ENCODE results near the gene SHTN1. TPM values are rescaled to one million over a fixed set of nuclear protein-coding genes. Genes with fewer than 3 reads are reported as not detected.
A peak's percentile ranks its signal among the peaks of the same experiment; 100 is the strongest.

Gene SHTN1
- total and polyA plus RNA-seq, 2 donors (not counting 1 experiment from before 2014, with no cell fraction given) = 0.06 to 0.34 TPM

GRCh38 chr10:116961406-116962251, 43.4 kb downstream of the SHTN1 start:
- POLR2A ChIA-PET = no interaction called here
- Histone ChIP-seq H3K4me3 (ENCODE audit: control extremely low read depth in 1 of 5, extremely low read depth in 1 of 5, insufficient read depth in 1 of 5, low read depth in 2 of 5, low read length in 4 of 5) (no peak overlapping the region), H3K27ac (ENCODE audit: low read length in 2 of 2) (no peak overlapping the region), H3K27me3 (replicated peaks in 1 of 4; ENCODE audit: control extremely low read depth in 1 of 4, control insufficient read depth in 3 of 4, insufficient read depth in 4 of 4, low read length in 3 of 4) (no peaks in the 10 kb centered on the region), H3K36me3 (replicated peaks in 1 of 2; ENCODE audit: control extremely low read depth in 1 of 2, control insufficient read depth in 1 of 2, extremely low read depth in 1 of 2, insufficient read depth in 2 of 2, low read length in 1 of 2) (no peaks in the 10 kb centered on the region), H4K20me1 (ENCODE audit: control insufficient read depth, insufficient read depth, low read length, poor library complexity, severe bottlenecking) (no peaks in the 10 kb centered on the region), H2AFZ (ENCODE audit: insufficient read depth, low read depth, low read length, poor library complexity, severe bottlenecking) (no peak overlapping the region), H3K79me2 (ENCODE audit: control insufficient read depth, insufficient read depth, low read length) (no peaks in the 10 kb centered on the region), H3K4me1 (ENCODE audit: control insufficient read depth in 2 of 2, insufficient read depth in 2 of 2, low read length in 2 of 2) (no peaks in the 10 kb centered on the region), H3K9ac (ENCODE audit: low read length) (no peak overlapping the region), H3K4me2 (replicated peaks; ENCODE audit: low read depth, low read length, poor library complexity, severe bottlenecking) (no peak overlapping the region), H3K9me3 (ENCODE audit: control extremely low read depth in 1 of 3, control insufficient read depth in 2 of 3, insufficient read depth in 1 of 3, low read length in 2 of 3) (peaks cover 0 to 3% (median 0%) of the 10 kb centered on the region in 3 donors)
- no peak overlapping the region for H3K27ac Mint-ChIP-seq
- 82% methylated on average over 5 of the region's 9 CpGs for WGBS (ENCODE audit: insufficient coverage)
- H3K4me1 Mint-ChIP-seq = no peaks in the 10 kb centered on the region
- CTCF ChIA-PET = no interaction called here
- DNase-seq (peak; percentile 2), ATAC-seq (ENCODE audit: low read depth) (no peak)
- no peak overlapping the region for H3K4me3 Mint-ChIP-seq
- TF ChIP-seq EZH2 (IDR thresholded peaks at IDR 0.05; ENCODE audit: borderline replicate concordance, insufficient read depth, low read depth, low read length, poor library complexity, severe bottlenecking) = no peak
- TF ChIP-seq CTCF (IDR thresholded peaks at IDR 0.05) = no peak
- H3K9me3 Mint-ChIP-seq (ENCODE audit: insufficient read depth) = no peaks in the 10 kb centered on the region
- H3K27me3 Mint-ChIP-seq = no peaks in the 10 kb centered on the region
- intact Hi-C loops (cut with micrococcal nuclease) = no loop called here

GRCh38 chr10:116960066-116960776, 44.8 kb downstream of the SHTN1 start:
- H3K27me3 Mint-ChIP-seq = no peaks in the 10 kb centered on the region
- Histone ChIP-seq H3K27me3 (replicated peaks in 1 of 4; ENCODE audit: control extremely low read depth in 1 of 4, control insufficient read depth in 3 of 4, insufficient read depth in 4 of 4, low read length in 3 of 4) (no peaks in the 10 kb centered on the region), H3K9me3 (ENCODE audit: control extremely low read depth in 1 of 3, control insufficient read depth in 2 of 3, insufficient read depth in 1 of 3, low read length in 2 of 3) (peaks cover 0 to under 1% (median 0%) of the 10 kb centered on the region in 3 donors), H3K4me3 (ENCODE audit: control extremely low read depth in 1 of 5, extremely low read depth in 1 of 5, insufficient read depth in 1 of 5, low read depth in 2 of 5, low read length in 4 of 5) (no peak overlapping the region), H3K36me3 (replicated peaks in 1 of 2; ENCODE audit: control extremely low read depth in 1 of 2, control insufficient read depth in 1 of 2, extremely low read depth in 1 of 2, insufficient read depth in 2 of 2, low read length in 1 of 2) (no peaks in the 10 kb centered on the region), H3K4me1 (ENCODE audit: control insufficient read depth in 2 of 2, insufficient read depth in 2 of 2, low read length in 2 of 2) (no peaks in the 10 kb centered on the region), H3K27ac (ENCODE audit: low read length in 2 of 2) (no peak overlapping the region), H3K4me2 (replicated peaks; ENCODE audit: low read depth, low read length, poor library complexity, severe bottlenecking) (no peak overlapping the region), H3K79me2 (ENCODE audit: control insufficient read depth, insufficient read depth, low read length) (no peaks in the 10 kb centered on the region), H3K9ac (ENCODE audit: low read length) (no peak overlapping the region), H4K20me1 (ENCODE audit: control insufficient read depth, insufficient read depth, low read length, poor library complexity, severe bottlenecking) (no peaks in the 10 kb centered on the region), H2AFZ (ENCODE audit: insufficient read depth, low read depth, low read length, poor library complexity, severe bottlenecking) (no peak overlapping the region)
- no peaks in the 10 kb centered on the region for H3K4me1 Mint-ChIP-seq
- no peak overlapping the region for H3K27ac Mint-ChIP-seq
- no CpG with 5 or more reads among the region's 5 CpGs for WGBS (ENCODE audit: insufficient coverage)
- CTCF ChIA-PET = no interaction called here
- H3K4me3 Mint-ChIP-seq = no peak overlapping the region
- intact Hi-C loops (cut with micrococcal nuclease) = no loop called here
- H3K9me3 Mint-ChIP-seq (ENCODE audit: insufficient read depth) = no peaks in the 10 kb centered on the region
- no peak for DNase-seq
- no peak for TF ChIP-seq CTCF (IDR thresholded peaks at IDR 0.05)
- no peak for TF ChIP-seq EZH2 (IDR thresholded peaks at IDR 0.05; ENCODE audit: borderline replicate concordance, insufficient read depth, low read depth, low read length, poor library complexity, severe bottlenecking)
- no peak for ATAC-seq (ENCODE audit: low read depth)
- POLR2A ChIA-PET = no interaction called here

Data from B cell (primary cell).